ACHN (cell line): ENCODE measurements around the gene KNOP1.
"Not testable (repeated sequence)": the region's sequence is repeated elsewhere in the genome, so short reads cannot be mapped to it uniquely, and the experiment has no call there.

ENCODE experiments used
- DNase-seq: peaks from one replicate; pipeline ENCODE4 v3.0.0-alpha.2; 2015
- in situ Hi-C: cut with HindIII; loops from 2 replicates; pipeline ENCODE4 v1.10.0; 2017; ENCODE audit warnings: low sequenced_read_pairs, low pct_ligation_motif_present, low pct_unique_long_range_greater_than_20kb

The KNOP1 gene

DNA sequence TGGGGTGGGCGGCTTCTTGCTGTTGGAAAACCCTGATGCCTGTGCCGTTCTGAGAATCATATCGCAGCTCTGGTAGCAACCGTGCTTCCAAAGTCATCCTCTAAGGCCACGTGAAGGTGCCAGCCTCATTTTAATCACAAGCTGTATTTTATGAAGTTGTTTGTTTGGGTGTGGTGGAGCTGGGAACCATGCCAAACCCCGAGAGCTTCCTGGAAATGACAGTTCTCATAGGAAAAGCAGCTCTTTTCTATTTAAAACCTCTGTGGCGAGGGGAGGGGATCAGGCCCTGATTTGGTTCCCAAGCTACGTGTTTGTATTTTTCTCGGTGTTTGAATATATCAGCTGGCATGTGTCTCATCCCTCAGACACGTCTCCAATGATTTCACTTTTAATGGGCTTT is 21.7 kb downstream of the KNOP1 start:
- DNase-seq, result no peak
- in situ Hi-C loops, result no loop called here

DNA sequence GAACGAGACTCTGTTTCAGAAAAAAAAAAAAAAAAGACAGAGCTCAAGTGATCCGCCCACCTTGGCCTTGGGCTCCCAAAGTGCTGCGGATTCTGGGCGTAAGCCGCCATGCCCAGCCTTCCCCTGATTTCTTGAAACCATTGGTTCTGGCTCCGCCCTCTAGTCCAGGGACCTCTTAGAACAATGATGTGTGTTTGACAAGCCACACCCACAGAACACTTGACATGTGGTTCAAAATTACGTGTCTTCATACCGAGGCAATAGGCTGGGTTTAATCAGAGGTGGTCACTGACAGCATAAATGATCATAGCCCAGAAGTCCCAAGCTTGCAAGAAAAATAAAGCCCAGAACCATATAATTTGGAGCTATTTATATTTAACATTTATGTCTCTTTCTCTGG is 23.0 kb downstream of the KNOP1 start:
- in situ Hi-C loops, result no loop called here

DNA sequence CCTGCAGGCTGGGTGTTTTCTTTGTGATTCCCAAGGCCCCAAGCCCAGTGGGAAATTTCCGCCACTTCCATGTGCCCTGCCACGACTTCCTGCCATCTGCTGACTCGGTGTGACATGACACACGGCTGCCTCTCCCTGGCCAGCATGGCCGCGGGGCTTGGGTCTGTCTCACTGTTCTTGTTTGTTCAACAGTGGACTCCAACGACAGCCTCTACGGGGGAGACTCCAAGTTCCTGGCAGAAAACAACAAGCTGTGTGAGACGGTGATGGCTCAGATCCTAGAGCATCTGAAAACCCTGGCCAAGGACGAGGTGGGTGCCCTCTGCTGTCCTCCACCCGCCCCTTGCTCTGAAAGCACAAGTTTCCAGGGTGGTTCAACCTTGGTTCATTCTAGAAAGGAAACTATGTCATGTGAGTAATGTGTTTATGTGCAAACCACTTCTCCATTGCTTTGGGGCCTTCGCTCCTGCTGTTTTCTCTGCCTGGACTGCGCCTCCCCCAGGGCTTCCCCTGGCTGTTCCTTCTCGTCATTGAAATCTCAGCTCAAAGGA is 26.8 kb downstream of the KNOP1 start:
- in situ Hi-C loops, result no loop called here
- no peak for DNase-seq

More for the DNA sequence above, 23.0 kb downstream of the KNOP1 start:
- no peak for DNase-seq

DNA sequence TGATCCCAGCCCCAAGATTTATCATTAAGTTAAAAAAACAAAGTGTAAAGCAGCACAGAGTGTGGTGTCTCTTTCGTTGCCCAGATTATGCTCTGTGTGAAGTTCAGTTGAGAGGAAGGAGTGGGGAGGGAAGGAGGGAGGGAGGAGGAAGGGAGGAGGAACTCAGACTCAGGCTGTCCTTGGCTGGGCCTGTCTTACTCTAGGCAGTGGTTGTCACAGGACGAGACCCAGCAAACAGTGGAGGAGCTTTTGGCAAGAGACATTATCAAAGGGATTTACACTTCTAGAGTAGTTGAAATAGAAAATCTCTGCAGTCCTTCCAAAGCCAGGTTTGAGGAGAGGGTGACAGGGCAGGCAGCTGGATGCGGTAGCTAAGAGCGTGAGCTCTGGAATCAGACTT is 27.8 kb downstream of the KNOP1 start:
- no peak for DNase-seq
- in situ Hi-C loops, result no loop called here

DNA sequence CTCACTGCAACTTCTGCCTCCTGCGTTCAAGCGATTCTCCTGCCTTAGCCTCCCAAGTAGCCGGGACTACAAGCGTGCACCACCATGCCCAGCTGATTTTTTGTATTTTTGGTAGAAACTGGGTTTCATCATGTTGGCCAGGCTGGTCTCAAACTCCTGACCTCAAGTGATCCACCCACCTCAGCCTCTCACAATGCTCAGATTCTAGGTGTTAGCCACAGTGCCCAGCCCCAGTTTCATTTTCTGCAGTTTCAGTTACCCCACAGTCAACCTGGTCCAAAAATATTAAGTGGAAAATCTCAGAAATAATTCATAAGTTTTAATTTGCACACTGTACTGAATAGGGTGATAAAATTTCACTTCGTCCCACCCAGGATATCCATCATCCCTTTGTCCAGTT is 28.7 kb downstream of the KNOP1 start:
- no peak for DNase-seq
- in situ Hi-C loops, result no loop called here

DNA sequence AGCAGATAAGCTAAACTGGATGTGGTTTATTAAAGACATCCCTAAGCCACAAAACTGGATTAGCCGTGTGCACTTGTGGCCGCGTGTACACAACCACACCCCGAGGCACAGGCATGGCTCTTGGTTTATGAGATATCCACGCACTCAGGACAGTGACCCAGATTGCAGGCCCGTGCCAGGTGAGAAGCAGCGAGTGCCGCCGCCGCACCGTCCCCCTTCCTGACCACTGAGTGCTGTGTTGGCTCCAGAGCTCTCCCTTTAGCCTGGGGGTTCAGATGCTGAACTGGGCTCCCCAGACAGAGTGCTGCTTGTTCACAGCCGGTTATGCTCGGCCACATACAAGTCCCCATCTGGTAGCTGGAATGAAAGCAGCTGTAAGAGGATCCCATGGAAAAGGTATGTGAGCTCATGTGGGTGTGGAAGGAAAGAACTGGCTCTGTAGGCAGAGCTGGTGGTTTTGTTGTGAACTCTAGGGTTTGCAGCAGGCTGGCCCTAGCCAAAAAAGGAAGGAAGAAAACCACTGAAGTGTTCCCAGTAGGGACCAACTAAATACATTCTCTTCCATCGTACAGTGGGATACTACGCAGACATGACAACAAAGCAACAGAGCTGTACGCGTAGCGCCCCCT is 29.5 kb downstream of the KNOP1 start:
- in situ Hi-C loops, result no loop called here
- DNase-seq, result no peak

DNA sequence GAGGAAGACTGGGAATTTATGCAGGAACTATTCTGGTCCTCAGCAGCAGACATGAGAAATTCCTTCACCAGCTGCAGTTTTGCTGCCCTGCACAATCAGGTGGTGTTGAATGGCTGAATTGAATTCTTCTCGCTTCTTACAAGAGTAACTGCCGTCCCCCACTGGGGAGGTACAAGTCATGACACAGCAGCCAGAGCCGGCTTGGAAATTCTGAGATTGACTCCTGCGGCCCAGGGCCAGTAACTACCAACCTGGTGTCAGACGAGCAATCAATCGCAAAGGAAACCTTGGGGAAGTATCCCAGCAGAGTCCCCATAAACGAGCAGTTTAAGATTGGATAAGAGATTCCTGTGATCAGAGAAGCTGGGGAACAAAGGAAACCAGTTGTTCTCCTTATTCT is 30.7 kb downstream of the KNOP1 start:
- no peak for DNase-seq
- in situ Hi-C loops, result no loop called here

DNA sequence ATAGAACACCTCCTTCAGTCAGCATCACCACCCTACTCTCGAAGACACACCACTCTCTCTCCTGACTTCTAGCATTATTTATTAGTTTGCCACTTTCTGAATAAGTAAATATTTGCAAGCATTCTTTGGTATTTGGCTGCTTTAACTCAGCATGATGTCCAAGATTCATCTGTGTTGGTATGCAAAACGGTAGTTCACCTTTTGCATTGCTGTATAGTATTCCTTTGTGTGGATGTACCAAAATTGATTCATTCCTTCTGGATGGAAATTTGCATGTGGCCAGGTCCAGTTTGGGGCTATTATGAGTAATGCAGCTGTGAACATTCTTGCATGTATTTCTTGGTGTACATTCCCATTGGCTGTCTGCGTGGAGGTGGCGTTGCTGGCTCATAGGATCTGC is 32.9 kb downstream of the KNOP1 start:
- DNase-seq, result no peak
- in situ Hi-C loops, result no loop called here

DNA sequence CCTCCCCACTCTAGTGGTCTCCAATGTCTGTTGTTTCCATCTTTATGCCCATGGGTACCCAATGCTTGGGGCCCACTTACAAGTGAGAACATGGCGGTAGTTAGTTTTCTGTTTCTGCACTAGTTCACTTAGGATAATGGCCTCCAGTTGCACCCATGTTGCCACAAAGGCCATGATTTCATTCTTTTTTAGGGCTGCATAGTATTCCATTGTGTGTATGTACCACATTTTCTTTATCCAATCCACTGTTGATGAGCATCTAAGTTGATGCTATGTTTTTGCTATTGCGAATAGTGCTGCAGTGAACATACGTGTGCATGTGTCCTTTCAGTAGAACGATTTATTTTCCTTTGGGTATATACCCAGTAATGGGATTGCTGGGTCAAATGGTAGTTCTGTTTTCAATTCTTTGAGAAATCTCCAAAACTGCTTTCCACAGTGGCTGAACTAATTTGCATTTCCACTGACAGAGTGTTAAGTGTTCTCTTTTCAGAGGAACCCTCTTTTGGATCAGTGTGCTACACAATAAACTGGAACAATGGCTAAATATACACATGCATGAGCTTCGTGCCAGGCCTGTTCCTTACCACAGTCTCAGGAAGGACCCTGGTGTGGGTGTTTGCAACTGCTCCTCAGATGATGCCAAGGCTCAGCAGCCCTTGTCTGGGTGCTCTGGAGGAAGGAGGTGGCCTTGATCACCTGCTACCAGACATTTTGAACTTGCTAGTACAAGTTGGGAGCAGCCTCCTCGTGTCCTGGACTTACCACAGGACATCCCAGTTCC is 34.4 kb downstream of the KNOP1 start:
- no peak for DNase-seq
- in situ Hi-C loops, result no loop called here

DNA sequence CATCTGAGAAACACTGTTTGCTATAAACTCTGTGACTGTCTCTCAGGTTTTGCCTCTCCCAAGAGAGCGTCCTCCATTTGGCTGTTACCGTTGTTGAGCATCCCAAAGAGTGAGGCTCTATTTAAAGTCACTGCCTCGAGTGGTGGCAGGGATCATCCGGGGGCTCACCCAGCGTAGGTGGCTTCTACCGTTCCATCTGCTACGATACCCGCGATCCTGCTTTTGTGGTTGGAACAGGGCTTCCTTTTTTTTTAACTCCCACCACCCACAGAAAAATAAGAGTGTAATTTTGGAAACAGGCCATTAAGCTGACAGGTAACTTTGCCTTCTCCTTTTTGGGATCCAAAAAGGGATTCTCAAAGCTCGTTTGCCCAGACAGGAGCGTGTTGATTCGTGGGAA is 36.4 kb downstream of the KNOP1 start:
- DNase-seq, result no peak
- in situ Hi-C loops, result no loop called here

DNA sequence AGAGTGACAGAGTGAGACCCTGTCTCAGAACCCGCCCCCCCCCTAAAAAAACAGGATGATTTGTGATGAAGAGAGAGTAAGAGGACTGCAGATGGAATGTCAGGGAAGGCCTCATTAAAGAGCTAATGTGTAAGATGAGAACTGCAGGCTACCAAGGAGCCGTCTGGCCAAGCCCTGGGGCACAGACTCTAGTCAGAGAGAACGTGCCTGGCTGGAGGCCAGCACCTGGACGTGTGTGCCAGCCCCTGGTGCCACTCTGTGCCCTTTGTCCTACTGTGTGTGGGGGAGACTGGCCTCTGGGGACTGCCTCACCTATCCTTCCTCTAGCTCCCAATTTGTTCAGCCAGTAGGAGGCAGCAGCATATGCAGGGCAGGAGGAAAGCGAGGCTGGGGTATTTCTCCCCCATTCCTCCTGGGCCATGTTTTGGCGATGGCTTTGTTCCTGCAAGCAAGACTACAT is 37.1 kb downstream of the KNOP1 start:
- DNase-seq, result no peak
- in situ Hi-C loops, result no loop called here

DNA sequence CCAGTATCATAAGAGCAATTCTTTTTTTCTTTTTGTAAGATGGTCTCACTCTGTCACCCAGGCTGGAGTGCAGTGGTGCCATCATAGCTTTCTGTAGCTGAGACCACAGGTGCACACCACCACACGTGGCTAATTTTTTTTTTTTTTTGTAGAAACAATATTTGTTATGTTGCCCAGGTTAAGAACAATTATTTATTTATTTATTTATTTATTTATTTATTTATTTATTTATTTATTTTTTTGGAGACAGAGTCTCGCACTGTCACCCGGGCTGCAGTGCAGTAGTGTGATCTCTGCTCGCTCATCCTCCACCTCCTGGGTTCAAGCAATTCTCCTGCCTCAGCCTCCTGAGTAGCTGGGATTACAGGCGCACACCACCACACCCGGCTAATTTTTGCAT is 38.7 kb downstream of the KNOP1 start:
- DNase-seq, in situ Hi-C loops: not testable (repeated sequence)

DNA sequence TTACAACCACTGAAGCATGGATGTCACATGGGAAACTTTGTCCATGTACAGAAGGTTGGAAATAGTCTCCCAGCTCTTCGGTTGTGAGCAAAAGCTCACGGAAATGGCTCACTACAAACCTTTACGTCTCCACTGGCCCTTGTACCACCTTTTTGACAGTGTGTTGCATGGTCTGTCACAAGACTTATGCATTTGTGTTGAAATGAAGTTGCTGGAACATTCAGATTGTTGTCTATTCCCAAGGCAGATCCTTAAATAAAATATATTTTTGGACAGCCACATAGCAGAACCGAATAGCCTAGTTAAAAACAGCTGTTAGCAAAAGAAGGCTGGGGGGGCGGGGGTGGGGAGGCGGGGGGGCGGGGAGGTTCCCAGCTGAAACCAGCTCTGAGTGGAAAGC is 39.2 kb downstream of the KNOP1 start:
- in situ Hi-C loops, result no loop called here

DNA sequence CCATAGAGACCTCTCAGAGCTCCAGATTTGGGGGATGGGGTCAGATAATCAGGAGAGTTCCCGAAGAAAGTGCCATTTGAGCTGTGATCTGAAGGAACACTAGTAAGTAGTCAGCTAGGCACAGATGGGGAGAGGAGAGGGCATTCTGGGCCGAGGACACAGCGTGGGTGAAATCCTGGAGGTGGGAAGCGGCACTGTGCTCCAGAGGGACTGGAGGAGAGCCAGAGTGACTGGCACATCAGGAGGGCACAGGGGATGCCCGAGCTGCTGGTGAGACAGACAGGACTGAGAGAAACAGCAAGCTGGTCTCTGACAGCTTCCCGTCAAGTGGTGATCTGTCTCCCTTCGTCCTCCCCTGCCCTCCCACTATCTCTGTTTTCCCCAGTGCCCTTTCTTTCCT is 40.6 kb downstream of the KNOP1 start:
- in situ Hi-C loops, result no loop called here
- DNase-seq, result no peak

More for the DNA sequence above, 39.2 kb downstream of the KNOP1 start:
- no peak for DNase-seq

DNA sequence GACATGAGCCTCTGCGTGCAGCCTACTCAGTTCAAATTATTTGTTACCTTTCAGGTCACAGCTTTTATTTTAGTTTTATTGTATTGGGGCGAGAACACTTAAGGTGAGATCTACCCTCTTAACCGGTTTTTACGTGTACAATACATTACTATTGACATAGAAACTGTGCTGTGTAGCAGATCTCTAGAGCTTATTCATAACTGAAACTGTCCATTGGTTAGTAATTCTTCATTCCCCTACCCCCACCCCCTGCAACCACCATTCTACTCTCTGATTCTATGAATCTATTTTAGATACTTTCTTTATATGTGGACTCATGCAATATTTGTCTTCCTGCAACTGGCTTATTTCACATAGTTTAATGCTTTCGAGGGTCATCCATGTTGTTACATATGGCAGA is 43.5 kb downstream of the KNOP1 start:
- in situ Hi-C loops, result no loop called here
- no peak for DNase-seq

DNA sequence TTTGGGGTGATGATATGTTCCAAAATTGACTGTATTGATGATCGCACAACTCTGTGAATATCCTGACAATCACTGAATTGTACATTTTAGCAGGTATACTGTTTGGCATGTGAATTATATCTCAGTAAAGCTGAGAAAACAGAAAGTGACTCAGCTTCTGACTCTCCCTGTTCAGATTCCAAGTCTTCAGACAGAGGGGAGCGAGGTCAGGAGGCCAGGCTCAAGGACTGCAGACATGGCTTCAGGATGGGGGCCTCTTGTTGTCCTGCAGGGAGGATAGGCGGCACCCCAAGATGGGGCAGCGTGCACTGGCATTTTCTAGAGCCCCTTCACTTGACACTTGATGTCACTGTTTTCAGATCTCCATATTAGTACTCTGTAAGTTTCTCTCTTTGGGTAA is 45.6 kb downstream of the KNOP1 start:
- in situ Hi-C loops, result no loop called here
- no peak for DNase-seq

DNA sequence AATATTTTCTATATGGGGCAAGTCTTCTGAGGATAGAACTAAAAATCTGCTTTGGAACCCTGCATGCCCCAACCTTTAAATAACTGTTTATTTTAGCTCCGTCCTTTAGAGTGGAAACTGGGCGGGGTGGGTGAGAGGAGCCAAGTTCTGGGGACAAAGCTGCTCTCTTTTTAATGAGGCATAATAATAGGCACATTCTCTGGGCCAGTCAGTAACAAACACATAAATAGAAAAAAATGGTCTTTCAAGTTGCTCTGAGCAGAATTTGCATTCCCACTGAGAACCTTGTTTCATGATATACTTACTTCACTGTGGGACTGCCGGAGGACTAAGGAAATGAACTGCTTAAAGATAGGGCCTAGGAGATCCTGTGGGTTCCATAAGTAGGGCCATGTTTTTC is 51.5 kb downstream of the KNOP1 start:
- DNase-seq, result no peak
- in situ Hi-C loops, result no loop called here

DNA sequence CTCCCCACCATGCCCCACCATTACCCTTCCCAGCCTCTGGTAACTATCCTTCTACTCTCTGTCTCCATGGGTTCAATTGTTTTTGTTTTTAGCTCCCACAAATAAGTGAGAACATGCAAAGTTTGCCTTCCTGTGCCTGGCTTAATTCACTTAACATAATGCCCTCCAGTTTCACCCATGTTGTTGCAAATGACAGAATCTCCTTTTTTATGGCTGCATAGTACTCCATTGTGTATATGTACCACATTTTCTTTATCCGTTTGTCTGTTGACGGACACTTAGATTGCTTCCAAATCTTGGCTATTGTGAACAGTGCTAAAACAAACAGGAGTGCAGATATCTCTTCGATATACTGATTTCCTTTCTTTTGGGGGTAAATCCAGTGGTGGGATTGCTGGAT is 52.7 kb downstream of the KNOP1 start:
- in situ Hi-C loops, DNase-seq: not testable (repeated sequence)

DNA sequence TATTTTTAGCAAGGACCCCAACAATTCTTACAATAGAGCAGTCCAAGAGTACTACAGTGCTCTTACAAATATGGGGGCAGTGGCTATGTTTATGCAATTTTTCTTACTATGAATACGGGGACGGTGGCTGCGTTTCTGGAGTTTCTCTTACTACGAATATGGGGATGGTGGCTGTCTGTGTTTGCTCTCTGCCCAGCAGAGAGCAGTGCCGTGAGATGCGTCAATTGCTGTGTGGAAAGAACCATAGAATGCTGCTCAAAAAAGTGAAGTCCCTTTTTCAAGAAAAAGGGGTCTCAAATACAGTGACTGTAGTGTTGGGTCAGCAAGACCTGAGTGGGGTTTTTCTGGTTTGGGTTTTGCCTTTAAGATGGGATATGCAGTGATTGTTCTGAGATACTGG is 53.9 kb downstream of the KNOP1 start:
- in situ Hi-C loops, result no loop called here
- no peak for DNase-seq

DNA sequence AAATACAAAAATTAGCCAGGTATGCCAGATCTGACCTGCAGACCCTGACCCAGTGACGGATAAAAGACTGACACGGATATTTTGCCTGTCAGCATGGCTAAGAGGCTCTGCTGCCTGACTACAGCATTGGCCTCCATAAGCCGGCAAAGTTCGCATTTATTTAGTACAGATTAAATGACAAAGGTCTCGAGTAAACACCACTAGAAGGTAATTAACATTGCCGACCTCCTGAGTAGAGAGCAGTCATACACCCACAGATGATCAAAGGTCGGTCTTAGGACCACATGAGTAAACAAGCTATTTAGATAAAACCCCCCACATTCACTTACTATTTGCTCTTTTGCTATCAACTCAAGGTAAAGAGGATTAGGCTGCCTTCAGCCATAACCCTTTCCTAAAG is 55.7 kb downstream of the KNOP1 start:
- in situ Hi-C loops, result no loop called here
- DNase-seq, result no peak
